Islet of Langerhans (tissue), 1 donor: ENCODE data around the gene FANCC.

ENCODE experiments used
- FAIRE-seq: peaks from one replicate; lab custom pipeline; 2011; peaks lifted over from hg19 to GRCh38; lab: Jason Lieb, UNC

The FANCC gene, protein sequence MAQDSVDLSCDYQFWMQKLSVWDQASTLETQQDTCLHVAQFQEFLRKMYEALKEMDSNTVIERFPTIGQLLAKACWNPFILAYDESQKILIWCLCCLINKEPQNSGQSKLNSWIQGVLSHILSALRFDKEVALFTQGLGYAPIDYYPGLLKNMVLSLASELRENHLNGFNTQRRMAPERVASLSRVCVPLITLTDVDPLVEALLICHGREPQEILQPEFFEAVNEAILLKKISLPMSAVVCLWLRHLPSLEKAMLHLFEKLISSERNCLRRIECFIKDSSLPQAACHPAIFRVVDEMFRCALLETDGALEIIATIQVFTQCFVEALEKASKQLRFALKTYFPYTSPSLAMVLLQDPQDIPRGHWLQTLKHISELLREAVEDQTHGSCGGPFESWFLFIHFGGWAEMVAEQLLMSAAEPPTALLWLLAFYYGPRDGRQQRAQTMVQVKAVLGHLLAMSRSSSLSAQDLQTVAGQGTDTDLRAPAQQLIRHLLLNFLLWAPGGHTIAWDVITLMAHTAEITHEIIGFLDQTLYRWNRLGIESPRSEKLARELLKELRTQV

DNA sequence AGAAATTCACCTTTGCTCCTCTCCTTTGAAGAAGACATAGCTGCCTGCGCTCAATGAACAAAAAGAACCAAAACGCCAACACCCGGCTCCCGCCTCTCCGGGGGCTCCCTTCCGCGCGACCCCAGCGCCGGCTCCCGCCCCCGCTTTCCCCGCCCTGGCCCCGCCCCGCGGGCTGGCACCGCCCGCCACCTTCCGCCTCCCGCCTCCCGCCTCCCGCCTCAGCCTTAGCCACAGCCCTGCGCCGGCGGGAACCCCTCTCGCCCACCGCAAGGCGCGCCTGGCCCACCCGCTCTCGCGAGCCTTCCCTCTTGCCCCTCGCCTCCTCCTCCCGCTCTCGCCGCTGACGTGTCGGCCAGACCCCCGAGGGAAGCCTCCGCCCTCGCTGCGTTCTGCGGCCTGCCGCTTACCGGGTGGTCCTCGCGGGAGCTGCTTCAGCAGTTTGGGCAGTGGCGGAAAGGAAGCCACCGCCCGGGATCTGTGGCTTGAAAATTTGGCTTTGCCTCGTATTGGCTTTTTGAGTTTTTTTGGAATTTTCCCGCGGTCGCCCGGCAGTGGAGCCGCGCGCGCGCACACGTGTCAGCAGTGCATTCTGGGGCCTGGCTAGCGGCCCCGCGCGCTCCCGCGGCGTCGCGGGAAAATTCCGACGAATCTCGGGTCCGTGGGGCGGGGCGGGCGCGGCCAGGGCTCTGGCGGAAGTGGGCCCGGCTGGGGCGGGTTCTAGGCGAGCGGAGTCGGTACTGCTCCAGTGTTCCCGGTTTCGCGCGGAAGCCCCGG, at the start of gene FANCC:
Gene FANCC, minus strand, starts transcription at position 591 of the 774 bp plus-strand sequence. CDS start 68,418 bp downstream, outside the sequence.
- no peak for FAIRE-seq

DNA sequence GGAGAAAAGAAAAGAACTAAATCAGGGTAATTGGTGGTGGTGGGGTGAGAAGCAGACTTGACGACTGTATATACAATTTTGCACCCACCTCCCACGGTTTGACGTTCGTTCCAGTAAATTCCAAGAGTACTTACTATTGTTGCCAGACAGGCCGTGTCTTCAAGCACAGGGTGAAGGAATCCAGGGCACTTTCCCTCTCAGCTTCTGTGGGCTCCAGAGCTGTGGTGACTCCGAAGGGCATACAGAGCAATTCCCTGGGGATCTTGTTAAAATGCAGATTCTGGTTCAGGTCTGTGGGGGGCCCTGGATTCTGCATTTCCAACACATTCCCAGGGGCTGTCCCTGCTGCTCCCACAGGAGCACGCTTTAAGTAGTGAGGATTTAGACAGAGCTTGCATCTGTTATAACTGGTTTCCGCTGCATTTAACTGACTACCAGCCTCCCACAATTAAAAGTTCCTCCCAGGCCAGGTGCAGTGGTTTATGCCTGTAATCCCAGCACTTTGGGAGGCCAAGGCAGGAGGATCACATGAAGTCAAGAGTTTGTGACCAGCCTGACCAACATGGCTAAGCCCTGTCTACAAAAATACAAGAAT, 49.3 kb upstream of the FANCC start:
- no peak for FAIRE-seq

DNA sequence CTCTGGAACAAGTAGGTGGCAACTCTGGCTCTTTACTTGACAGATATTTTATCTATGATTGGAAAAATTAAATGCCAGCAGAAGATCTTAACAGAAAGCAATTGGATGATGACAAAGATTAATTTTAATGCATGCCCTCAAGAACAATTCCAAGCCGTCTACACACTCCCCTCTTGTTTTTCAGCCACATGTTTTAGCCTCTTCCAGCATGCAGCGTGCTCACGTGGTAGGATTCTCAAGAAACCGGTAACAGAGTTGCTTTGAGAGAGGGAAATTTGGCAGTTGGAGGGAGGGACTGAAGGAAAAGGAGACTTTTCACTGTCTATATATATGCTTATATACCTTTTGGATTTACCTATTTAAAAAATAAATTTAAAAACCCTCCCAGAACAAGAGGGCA, 48.3 kb upstream of the FANCC start:
- no peak for FAIRE-seq

DNA sequence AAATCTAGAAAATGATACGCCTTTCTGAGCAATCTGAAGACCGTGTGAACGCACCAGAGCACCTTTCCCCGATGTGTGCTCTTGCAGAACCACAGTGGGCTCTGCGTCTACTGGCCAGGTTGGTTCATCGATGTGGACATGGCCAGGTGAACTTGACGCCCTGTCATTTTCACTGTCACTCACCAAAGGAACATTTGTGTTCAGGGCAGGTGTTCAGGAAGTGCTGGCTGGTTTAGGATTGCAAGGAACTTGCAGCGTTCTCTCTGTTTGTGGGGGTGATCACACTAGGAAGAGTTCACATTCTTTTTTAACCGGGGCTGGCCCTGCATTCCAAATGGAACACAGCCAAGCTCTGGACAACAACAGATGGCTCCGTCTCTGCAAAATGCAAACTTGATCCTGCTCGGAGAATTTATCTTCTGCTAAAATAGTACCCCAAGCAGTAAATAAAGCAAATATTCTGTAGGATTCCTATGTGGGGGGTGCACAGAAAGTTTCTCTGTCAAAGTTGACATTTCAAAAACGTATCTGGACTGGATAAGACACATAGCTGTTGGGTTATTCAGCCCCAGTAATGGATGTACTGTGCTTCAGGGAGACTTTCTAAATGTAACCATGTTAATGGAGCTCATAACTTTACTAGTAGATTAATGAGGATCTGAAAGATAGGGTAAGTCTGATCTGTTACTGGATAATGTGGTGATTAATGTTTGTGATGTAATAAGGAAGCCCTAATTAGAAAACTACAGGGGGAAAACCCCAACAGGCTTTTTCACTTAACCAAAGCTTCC, 45.7 kb upstream of the FANCC start:
- no peak for FAIRE-seq

DNA sequence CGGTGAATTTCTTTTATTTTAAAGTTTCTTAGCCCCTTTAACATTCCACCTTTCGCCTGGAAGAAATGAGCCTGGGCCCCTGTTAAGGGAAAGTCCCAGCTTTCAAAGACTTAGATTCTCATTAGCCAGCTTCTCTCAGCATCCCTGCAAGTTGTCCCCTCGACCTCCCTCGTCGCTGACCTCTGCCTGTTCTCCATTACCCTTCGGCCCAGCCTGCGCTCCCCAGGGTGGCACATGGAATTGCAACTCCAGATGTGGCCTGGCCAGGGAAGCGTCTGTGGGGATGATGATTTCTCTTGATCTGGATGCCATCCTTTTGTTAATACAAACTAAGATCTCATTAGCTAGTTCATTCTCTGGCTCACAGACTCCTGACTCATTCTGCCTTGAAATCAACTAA, 43.4 kb upstream of the FANCC start:
- FAIRE-seq = no peak

DNA sequence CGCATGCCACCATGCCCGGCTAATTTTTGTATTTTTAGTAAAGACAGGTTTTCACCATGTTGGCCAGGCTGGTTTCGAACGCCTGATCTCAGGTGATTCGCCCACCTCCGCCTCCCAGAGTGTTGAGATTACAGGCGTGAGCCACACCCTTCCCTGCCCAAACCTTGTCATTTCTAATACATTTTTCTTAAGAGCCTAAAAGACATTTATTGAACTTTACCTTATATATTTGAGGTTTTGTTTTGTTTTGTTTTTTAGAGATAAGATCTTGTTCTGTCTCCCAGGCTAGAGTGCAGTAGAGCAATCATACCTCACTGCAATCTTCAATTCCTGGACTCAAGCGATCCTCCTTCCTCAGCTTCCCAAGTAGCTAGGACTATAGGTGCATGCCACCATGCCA, 39.8 kb upstream of the FANCC start:
- no peak for FAIRE-seq

DNA sequence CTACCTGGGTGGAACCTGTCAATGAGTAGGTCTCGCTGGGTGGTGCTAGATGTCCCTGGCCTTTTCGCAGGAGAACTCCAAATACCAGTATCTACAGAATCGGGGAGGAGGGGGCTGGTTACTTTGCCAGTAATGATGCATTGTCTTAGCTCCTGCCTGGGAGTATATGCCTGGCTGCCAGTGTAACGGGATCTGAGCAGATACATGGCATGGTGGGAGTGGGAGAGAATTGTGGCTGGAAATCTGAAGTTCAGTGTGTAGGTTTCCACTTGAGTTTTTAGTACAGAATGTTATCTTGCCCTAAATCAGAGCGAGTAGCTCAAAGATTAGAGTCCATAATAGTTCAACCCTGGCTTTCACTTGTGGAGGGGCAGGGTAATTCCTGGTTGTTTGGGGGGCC, 38.0 kb upstream of the FANCC start:
- no peak for FAIRE-seq

DNA sequence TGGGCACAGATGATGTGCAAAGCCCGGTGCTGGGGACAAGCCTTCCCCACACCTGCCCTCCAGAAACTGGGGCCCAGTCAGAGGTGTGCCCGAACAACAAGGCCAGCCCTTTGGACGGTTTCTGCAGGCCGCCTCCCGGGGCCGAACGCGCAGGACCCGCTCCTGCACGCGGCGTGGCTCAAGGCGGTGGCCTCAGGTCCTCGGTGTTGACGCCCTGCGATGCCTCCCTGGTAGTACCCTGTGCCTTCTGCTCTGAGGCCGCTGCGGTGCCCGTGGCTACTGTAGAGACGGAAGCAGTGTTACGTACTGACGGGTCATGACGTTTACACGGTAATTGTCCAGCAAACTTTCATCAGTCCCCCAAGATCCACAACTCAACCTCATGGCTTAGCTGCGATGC, 33.5 kb upstream of the FANCC start:
- no peak for FAIRE-seq

DNA sequence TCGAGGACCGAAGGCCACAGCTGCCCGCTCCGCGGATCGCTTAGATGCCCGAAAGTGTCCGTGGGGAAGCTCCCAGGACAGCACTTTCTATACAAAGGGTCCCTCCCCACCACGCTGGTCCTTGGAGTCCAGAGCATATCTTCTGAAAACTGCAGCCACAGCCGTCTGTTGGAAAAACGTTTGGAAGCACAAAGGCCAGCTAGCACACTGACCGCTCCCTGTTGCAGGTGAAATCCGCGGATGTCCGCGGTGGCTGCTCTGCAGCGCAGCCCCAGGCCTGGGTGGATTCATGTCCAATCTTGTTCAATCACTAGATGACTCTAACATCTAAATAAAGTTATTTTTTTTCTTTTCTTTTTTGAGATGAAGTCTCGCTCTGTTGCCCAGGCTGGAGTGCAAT, 32.8 kb upstream of the FANCC start:
- FAIRE-seq = no peak

DNA sequence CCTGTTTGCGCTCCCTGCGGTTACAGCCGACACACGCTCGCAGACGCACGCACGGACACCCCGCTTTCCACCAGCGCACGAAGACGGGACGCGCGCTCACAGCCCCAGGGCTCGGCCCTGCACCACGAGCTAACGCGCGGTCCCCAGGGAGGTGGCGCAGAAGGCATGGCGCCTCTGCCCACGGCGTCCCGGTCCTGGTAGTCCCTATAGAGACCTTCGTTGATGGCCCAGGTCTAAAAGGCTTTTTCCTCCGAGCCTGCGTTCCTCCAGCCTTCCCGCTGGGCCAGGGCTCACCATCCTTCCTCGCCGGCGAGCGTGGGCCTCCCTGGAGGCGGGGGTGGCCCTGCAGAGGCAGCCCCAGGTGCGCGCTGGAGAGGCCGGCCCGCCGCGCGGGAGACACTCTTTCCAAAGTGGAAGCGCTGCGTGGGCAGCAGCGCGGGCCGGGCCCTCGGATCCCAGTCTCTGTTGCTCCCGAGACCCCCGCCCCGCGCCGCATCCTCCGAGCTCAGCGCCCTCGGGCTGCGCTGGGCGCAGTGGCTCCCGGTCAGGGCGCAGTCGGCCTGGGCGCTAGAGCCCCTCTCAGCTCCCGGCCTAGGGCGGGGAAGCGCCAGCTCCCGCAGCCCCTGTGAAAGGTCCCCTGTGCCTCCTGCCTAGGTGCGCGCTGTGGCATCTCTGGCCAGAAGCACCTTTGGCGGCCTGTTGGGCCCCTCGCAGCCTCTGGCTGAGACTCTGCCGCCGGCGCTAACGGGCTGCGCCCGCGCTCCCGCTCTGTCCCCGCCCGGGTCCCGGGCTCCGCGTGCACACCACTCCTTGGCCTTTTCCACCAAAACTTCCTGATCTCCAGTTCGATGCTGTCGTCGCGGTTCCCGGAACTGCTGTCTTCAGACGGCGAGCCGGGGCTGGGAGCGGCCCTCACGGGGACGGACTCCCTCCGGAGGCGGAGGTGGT, 31.9 kb upstream of the FANCC start:
- FAIRE-seq = no peak

DNA sequence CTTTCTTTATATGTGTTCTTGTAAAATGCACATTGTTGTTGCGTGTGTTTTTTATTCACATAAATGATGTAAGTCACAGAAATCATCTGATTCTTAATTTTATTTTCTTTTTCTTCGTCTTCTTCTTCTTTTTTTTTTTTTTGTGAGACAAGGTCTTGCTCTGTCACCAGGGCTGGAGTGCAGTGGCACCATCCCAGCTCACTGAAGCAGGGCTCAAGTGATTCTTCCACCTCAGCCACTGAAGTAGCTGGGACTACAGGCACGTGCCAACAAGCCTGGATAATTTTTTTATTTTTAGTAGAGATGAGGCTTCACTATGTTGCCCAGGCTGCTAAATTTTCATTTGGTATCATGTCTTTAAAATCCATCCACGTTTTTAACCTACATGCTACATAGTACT, 28.5 kb upstream of the FANCC start:
- no peak for FAIRE-seq

DNA sequence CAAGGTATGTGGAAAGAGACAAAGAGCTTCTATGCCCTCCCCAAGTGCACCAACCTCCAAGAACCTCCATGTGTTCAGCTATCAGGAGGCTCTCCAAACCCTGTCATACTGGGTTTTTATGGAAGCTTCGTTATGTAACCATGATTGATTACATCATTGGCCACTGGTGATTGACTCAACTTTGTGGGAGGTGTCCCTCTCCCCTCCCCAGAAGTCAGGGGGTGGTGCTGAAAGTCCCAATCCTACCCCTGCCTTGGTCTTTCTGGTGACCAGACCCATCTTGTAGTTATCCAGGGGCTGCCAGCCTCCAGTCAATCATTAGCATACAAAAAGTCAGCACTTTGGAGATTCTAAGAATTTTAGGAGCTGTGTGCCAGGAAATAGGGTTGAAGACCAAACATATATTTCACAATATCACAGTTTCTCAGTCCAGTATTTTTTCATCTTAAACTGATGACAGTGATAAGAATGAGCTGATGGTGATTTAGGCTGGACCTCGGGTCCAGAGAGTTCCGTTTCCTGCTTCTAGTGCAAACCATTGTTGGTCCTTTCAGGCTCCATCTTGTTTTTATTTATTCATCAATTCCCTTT, 27.3 kb upstream of the FANCC start:
- no peak for FAIRE-seq

DNA sequence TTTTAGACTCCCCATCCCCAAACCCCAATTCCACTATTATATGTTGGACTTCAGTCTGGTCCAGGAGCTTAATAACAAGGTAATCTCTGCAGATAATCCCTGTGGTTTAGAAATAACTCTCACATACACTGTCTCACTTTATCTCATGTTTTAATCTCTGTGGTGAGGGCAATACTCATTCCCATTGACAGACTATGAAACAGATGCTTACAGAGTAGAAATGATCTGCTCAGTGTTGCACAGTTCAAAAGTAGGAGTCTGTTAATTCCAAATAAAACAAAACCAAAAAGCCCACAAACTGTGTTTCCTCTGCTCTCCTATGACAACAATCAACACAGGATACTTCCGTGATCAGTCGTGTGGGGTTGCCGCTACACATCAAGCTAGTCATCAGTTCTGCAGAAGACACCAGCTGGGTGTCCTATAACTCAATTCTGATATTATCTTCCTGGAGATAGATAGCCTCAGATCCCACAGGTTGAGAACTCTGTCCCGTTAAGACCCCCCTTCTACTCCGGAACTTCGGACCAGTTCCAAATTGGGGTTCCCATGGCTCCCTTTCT, 26.3 kb upstream of the FANCC start:
- no peak for FAIRE-seq

DNA sequence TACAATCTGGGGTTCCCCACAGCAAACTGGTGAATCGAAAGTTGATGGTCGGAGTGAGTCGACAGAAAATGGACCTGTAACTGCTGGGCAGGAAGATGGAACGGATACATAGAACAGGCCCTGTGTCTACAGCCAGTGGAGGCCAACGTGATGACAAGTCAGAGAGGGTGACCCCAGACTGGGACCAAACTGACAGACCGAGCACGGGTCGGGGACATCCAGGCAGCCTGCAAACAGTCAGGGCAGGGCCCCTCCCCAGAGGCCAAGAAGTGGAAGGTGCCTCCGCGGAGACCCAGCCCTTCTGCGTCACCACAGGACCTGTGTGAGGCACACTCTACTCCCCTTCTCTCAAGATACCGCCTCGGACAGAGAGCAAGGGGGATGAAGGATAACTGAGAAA, 25.1 kb upstream of the FANCC start:
- no peak for FAIRE-seq

DNA sequence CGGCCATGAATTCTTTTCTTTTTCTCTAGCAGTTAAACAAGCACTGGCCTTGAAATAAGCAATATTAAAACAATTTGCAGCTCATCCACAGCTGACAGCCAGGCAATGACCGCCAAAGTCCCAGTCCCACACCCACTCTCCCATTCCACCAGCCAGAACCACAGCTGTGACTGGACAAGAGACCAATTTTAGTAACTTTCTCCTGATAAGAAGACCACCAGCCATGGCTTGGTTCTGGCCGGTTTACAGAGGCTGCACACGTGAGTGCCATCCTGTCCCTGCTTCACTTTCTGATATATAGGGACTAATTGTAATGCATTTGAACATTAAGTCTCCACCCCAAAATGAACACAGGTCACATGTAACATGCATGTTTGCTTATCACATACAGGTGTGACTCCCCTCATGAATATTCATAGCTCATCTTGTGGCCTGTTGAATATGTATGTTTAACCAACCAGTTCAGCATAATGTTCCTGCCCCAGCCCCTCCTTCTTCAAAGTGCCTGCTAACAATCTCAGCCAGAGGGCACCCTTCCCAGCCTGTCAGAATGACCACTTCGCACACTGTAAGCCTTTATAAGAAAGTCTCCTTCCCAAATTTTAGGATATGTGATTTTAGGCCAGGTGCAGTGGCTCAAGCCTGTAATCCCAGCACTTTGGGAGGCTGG, 23.9 kb upstream of the FANCC start:
- FAIRE-seq = no peak

DNA sequence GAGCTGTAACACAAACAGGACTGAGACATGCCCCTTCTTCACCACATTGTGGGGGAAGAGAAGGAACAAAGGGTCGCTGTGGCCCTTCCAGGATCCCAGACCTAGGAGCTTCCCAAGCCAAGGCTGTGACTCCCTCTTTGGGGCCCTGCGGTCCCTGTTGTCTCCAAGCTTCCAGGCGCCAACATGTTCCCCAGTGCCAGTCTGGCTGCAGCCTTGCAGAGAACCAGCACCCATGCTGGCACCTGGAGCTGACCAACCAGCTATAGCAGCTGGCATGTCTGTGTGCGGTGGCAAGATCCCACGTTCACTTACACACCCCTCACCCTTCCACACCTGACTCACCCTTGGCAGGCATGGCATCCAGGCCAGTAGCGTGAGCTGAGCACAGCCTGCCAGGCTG, 20.7 kb upstream of the FANCC start:
- no peak for FAIRE-seq

DNA sequence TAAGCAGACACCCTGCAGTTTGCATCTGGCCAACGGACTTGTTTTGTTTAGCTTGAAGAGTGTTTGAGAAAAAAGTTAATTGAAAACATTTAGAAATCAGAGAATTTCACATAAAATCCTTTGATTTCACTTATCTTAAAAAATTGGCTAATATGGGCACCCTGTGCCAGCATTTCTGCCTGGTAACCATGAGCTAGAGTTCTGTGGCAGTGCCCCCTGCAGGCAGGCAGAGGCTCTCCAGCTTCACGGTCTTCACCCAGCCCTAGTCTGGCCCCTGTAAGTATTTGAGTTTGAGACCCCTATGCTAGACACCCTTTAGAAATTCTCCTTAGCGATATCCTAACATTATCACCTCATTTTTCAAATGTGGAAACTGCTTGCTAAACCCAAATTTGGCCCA, 18.8 kb upstream of the FANCC start:
- no peak for FAIRE-seq

DNA sequence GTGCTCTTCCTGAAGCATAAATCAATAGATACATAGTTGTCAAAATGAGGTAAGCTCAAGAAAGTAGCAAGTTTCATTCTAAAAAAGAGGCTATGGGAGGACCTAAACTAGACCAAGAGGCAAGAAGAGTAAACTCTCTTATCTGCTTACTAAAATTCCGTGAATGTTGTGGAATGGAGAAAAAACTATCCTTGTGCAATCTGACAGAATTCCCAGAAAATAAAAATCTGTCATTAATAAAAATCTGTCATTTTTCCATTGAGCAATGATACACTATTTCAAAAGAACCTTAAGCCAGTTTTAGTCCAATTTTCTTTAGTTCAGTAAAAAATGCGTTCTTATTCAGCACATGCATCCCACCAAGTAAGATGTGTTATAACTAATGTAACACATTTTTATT, 15.9 kb upstream of the FANCC start:
- FAIRE-seq = no peak

DNA sequence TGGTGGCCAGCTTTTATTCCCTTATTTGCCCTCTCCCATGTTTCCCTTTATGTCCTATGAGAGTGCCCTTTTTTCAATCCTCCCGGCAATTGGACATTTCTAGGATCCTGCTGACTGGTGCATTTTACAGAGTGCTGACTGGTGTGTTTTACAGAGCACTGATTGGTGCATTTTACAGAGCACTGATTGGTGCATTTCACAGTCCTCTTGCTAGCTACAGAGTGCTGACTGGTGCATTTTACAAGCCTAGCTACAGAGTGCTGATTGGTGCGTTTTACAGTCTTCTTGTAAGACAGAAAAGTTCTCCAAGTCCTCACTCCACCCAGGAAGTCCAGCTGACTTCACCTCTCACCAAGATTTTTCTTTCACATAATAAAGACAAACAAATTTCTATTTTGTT, 15.4 kb upstream of the FANCC start:
- FAIRE-seq = no peak
